GM23338 (cell line): Measurements from ENCODE around the gene STRBP. TPM values are rescaled to one million over a fixed set of nuclear protein-coding genes. Genes with fewer than 3 reads are reported as not detected.

ENCODE experiments used
- ATAC-seq: fragments of 200-7000 bp; cut with Tn5 transposase; 3 replicates; pipeline ENCODE4 v1.9.1; 2020
- DNase-seq: peaks from one replicate; pipeline ENCODE4 v3.0.0-alpha.2; 2015; ENCODE audit warnings: low spot score
- H2AFZ ChIP-seq: fragments of 200-600 bp; sonication (generic); 2 replicates; pipeline ENCODE4 v1.8.0; 2016; ENCODE audit warnings: antibody characterized with exemption, mild to moderate bottlenecking, moderate library complexity
- H3F3A ChIP-seq: fragments of 200-600 bp; sonication (generic); replicated peaks from 2 replicates; pipeline ENCODE4 v1.8.0; 2017; ENCODE audit warnings: antibody characterized with exemption, mixed run types, low read depth
- H3K27ac ChIP-seq: fragments of 200-600 bp; sonication (generic); 2 replicates; pipeline ENCODE4 v1.6.1; 2016; ENCODE audit warnings: low read depth
- H3K27me3 ChIP-seq: fragments of 200-600 bp; sonication (generic); 2 replicates; pipeline ENCODE4 v1.8.0; 2016; ENCODE audit warnings: mild to moderate bottlenecking, mixed run types, moderate library complexity; ENCODE audit not compliant: insufficient read depth
- H3K36me3 ChIP-seq: fragments of 200-600 bp; sonication (generic); 2 replicates; pipeline ENCODE4 v1.8.0; 2016; ENCODE audit warnings: mild to moderate bottlenecking; ENCODE audit not compliant: insufficient read depth
- H3K4me1 ChIP-seq: fragments of 200-600 bp; sonication (generic); 2 replicates; pipeline ENCODE4 v1.8.0; 2016; ENCODE audit warnings: mild to moderate bottlenecking, moderate library complexity; ENCODE audit not compliant: insufficient read depth
- H3K4me2 ChIP-seq: fragments of 200-600 bp; sonication (generic); 2 replicates; pipeline ENCODE4 v1.7.1; 2017; ENCODE audit warnings: mixed run types
- H3K4me3 ChIP-seq: fragments of 200-600 bp; sonication (generic); 2 replicates; pipeline ENCODE4 v1.6.1; 2016; ENCODE audit warnings: mixed run types
- H3K79me2 ChIP-seq: fragments of 200-600 bp; sonication (generic); replicated peaks from 2 replicates; pipeline ENCODE4 v1.8.0; 2017; ENCODE audit warnings: mild to moderate bottlenecking; ENCODE audit not compliant: insufficient read depth
- H3K9me2 ChIP-seq: fragments of 200-600 bp; sonication (generic); 2 replicates; pipeline ENCODE4 v1.8.0; 2017; ENCODE audit not compliant: insufficient read depth
- H4K20me1 ChIP-seq: fragments of 200-600 bp; sonication (generic); replicated peaks from 2 replicates; pipeline ENCODE4 v1.8.0; 2017; ENCODE audit warnings: mild to moderate bottlenecking; ENCODE audit not compliant: insufficient read depth
- H3K27ac Mint-ChIP-seq: 2 replicates; pipeline ENCODE4 v1.8.0; 2020; ENCODE audit warnings: inconsistent platforms, mild to moderate bottlenecking, moderate library complexity, mixed read lengths
- H3K27me3 Mint-ChIP-seq: 3 replicates; pipeline ENCODE4 v1.8.0; 2022; ENCODE audit warnings: low read depth, mild to moderate bottlenecking, moderate library complexity, mixed read lengths, inconsistent platforms; ENCODE audit not compliant: insufficient read depth, poor library complexity
- H3K36me3 Mint-ChIP-seq: 3 replicates; pipeline ENCODE4 v1.8.0; 2021; ENCODE audit warnings: low read depth, mild to moderate bottlenecking, inconsistent platforms, moderate library complexity, mixed read lengths
- H3K4me1 Mint-ChIP-seq: 3 replicates; pipeline ENCODE4 v1.8.0; 2020; ENCODE audit warnings: mild to moderate bottlenecking, inconsistent platforms, mixed read lengths
- H3K4me3 Mint-ChIP-seq: 3 replicates; pipeline ENCODE4 v1.8.0; 2021; ENCODE audit warnings: moderate library complexity, mild to moderate bottlenecking, inconsistent platforms, mixed read lengths
- H3K9me3 Mint-ChIP-seq: 3 replicates; pipeline ENCODE4 v1.8.0; 2020; ENCODE audit warnings: moderate library complexity, mild to moderate bottlenecking, inconsistent platforms, mixed read lengths
- CREB1 ChIP-seq: fragments of 250-450 bp; sonication (Bioruptor Pico); IDR thresholded peaks from 2 replicates; pipeline ENCODE4 v1.5.0; 2020; ENCODE audit warnings: low read depth, mild to moderate bottlenecking, moderate library complexity
- EZH2 ChIP-seq: fragments of 200-600 bp; sonication (generic); IDR thresholded peaks from one replicate; pipeline ENCODE4 v1.8.0; 2017; ENCODE audit warnings: antibody characterized with exemption, mild to moderate bottlenecking, low read depth; ENCODE audit not compliant: unreplicated experiment
- EZH2phosphoT487 ChIP-seq: fragments of 200-600 bp; sonication (generic); IDR thresholded peaks from one replicate; pipeline ENCODE4 v1.8.1; 2018; ENCODE audit warnings: antibody characterized with exemption; ENCODE audit not compliant: unreplicated experiment
- JUNB ChIP-seq: IDR thresholded peaks from one replicate; pipeline ENCODE4 v1.6.1; 2016; ENCODE audit warnings: antibody characterized with exemption; ENCODE audit not compliant: unreplicated experiment
- NANOG ChIP-seq: IDR thresholded peaks from 2 replicates; pipeline ENCODE4 v1.6.1; 2016; ENCODE audit warnings: antibody characterized with exemption, borderline replicate concordance
- POLR2AphosphoS5 ChIP-seq: IDR thresholded peaks from 2 replicates; pipeline ENCODE4 v1.6.1; 2016; ENCODE audit warnings: antibody characterized with exemption, low read depth
- ZNF114 ChIP-seq: fragments of 250-450 bp; sonication (Bioruptor Pico); IDR thresholded peaks from 2 replicates; pipeline ENCODE4 v1.5.0; 2020; ENCODE audit warnings: mild to moderate bottlenecking, moderate library complexity
- ZNF331 ChIP-seq: fragments of 250-450 bp; sonication (Bioruptor Pico); IDR thresholded peaks from 2 replicates; pipeline ENCODE4 v1.5.0; 2020; ENCODE audit warnings: low read depth, mild to moderate bottlenecking, moderate library complexity
- polyA plus RNA-seq: library from polyadenylated mRNA; unstranded; fragments of >200 nt; fragmentation: Nextera tagmentation; extraction: Ambion mirVana; gene quantifications from 2 replicates; pipeline ENCODE4 v1.2.1, GENCODE V29; 2016
- total RNA-seq: library from RNA; depleted of rRNA; stranded (reverse); fragments of >200 nt; shearing (Covaris generic); gene quantifications from 2 replicates; pipeline ENCODE4 v1.2.3, GENCODE V29; 2014
- TF ChIP-seq, protein P1 (sequence below), 2 experiments: fragments of 200-600 bp in 1 of 2; sonication (generic) in 1 of 2; conservative IDR thresholded peaks; 2 replicates each; pipeline versions ENCODE4 v1.5.1 to v1.6.1; 2016 to 2017; ENCODE audit warnings: antibody characterized with exemption in 2 of 2, low read depth in 2 of 2, mild to moderate bottlenecking in 2 of 2, moderate library complexity in 1 of 2
- TF ChIP-seq, protein P2 (sequence below): IDR thresholded peaks from one replicate; pipeline ENCODE4 v1.6.1; 2018; ENCODE audit warnings: antibody characterized with exemption; ENCODE audit not compliant: unreplicated experiment
- TF ChIP-seq, protein P3 (sequence below): fragments of 250-450 bp; sonication (Bioruptor Pico); IDR thresholded peaks from 2 replicates; pipeline ENCODE4 v1.5.0; 2020; ENCODE audit warnings: mild to moderate bottlenecking, moderate library complexity

The STRBP gene
- total and polyA plus RNA-seq, 2 experiments from 2014 or later = 80.5 to 116 TPM

- TF ChIP-seq, protein P1, sequence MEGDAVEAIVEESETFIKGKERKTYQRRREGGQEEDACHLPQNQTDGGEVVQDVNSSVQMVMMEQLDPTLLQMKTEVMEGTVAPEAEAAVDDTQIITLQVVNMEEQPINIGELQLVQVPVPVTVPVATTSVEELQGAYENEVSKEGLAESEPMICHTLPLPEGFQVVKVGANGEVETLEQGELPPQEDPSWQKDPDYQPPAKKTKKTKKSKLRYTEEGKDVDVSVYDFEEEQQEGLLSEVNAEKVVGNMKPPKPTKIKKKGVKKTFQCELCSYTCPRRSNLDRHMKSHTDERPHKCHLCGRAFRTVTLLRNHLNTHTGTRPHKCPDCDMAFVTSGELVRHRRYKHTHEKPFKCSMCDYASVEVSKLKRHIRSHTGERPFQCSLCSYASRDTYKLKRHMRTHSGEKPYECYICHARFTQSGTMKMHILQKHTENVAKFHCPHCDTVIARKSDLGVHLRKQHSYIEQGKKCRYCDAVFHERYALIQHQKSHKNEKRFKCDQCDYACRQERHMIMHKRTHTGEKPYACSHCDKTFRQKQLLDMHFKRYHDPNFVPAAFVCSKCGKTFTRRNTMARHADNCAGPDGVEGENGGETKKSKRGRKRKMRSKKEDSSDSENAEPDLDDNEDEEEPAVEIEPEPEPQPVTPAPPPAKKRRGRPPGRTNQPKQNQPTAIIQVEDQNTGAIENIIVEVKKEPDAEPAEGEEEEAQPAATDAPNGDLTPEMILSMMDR (conservative IDR thresholded peaks at IDR 0.05; ENCODE audit: low read depth in 2 of 2) = no peak
These were observed 62.3 kb downstream of the STRBP start (continued) for GRCh38 chr9:123206065-123206464.

- Histone ChIP-seq H3K27ac (no peak overlapping the region; the same call in 1 of the 2 replicates), H3F3A (no peaks in the 10 kb centered on the region), H3K4me3 (no peak overlapping the region), H3K27me3 (no peaks in the 10 kb centered on the region), H3K9me2 (no peaks in the 10 kb centered on the region), H3K4me2 (no peak overlapping the region), H3K79me2 (peaks cover 38% of the 10 kb centered on the region), H3K36me3 (no peaks in the 10 kb centered on the region), H4K20me1 (peaks cover 7% of the 10 kb centered on the region; the same call in 1 of the 2 replicates), H2AFZ (no peak overlapping the region), H3K4me1 (no peaks in the 10 kb centered on the region)
- Mint-ChIP-seq H3K4me1 (no peaks in the 10 kb centered on the region), H3K4me3 (no peak overlapping the region), H3K36me3 (peaks cover 19% of the 10 kb centered on the region; the same call in 2 of the 3 replicates), H3K9me3 (no peaks in the 10 kb centered on the region; the same call in 2 of the 3 replicates), H3K27ac (no peak overlapping the region), H3K27me3 (peaks cover 6% of the 10 kb centered on the region)
- no peak for DNase-seq
- ATAC-seq = no peak
- TF ChIP-seq, protein P2, sequence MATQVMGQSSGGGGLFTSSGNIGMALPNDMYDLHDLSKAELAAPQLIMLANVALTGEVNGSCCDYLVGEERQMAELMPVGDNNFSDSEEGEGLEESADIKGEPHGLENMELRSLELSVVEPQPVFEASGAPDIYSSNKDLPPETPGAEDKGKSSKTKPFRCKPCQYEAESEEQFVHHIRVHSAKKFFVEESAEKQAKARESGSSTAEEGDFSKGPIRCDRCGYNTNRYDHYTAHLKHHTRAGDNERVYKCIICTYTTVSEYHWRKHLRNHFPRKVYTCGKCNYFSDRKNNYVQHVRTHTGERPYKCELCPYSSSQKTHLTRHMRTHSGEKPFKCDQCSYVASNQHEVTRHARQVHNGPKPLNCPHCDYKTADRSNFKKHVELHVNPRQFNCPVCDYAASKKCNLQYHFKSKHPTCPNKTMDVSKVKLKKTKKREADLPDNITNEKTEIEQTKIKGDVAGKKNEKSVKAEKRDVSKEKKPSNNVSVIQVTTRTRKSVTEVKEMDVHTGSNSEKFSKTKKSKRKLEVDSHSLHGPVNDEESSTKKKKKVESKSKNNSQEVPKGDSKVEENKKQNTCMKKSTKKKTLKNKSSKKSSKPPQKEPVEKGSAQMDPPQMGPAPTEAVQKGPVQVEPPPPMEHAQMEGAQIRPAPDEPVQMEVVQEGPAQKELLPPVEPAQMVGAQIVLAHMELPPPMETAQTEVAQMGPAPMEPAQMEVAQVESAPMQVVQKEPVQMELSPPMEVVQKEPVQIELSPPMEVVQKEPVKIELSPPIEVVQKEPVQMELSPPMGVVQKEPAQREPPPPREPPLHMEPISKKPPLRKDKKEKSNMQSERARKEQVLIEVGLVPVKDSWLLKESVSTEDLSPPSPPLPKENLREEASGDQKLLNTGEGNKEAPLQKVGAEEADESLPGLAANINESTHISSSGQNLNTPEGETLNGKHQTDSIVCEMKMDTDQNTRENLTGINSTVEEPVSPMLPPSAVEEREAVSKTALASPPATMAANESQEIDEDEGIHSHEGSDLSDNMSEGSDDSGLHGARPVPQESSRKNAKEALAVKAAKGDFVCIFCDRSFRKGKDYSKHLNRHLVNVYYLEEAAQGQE = no peak
- TF ChIP-seq ZNF114 (no peak), JUNB (no peak), EZH2phosphoT487 (no peak), ZNF331 (CRISPR knock-in tag) (no peak), POLR2AphosphoS5 (no peak), CREB1 (CRISPR knock-in tag) (no peak), NANOG (no peak), EZH2 (no peak)
- TF ChIP-seq, protein P1 (conservative IDR thresholded peaks at IDR 0.05; ENCODE audit: low read depth in 2 of 2) = no peak
- TF ChIP-seq, protein P3, sequence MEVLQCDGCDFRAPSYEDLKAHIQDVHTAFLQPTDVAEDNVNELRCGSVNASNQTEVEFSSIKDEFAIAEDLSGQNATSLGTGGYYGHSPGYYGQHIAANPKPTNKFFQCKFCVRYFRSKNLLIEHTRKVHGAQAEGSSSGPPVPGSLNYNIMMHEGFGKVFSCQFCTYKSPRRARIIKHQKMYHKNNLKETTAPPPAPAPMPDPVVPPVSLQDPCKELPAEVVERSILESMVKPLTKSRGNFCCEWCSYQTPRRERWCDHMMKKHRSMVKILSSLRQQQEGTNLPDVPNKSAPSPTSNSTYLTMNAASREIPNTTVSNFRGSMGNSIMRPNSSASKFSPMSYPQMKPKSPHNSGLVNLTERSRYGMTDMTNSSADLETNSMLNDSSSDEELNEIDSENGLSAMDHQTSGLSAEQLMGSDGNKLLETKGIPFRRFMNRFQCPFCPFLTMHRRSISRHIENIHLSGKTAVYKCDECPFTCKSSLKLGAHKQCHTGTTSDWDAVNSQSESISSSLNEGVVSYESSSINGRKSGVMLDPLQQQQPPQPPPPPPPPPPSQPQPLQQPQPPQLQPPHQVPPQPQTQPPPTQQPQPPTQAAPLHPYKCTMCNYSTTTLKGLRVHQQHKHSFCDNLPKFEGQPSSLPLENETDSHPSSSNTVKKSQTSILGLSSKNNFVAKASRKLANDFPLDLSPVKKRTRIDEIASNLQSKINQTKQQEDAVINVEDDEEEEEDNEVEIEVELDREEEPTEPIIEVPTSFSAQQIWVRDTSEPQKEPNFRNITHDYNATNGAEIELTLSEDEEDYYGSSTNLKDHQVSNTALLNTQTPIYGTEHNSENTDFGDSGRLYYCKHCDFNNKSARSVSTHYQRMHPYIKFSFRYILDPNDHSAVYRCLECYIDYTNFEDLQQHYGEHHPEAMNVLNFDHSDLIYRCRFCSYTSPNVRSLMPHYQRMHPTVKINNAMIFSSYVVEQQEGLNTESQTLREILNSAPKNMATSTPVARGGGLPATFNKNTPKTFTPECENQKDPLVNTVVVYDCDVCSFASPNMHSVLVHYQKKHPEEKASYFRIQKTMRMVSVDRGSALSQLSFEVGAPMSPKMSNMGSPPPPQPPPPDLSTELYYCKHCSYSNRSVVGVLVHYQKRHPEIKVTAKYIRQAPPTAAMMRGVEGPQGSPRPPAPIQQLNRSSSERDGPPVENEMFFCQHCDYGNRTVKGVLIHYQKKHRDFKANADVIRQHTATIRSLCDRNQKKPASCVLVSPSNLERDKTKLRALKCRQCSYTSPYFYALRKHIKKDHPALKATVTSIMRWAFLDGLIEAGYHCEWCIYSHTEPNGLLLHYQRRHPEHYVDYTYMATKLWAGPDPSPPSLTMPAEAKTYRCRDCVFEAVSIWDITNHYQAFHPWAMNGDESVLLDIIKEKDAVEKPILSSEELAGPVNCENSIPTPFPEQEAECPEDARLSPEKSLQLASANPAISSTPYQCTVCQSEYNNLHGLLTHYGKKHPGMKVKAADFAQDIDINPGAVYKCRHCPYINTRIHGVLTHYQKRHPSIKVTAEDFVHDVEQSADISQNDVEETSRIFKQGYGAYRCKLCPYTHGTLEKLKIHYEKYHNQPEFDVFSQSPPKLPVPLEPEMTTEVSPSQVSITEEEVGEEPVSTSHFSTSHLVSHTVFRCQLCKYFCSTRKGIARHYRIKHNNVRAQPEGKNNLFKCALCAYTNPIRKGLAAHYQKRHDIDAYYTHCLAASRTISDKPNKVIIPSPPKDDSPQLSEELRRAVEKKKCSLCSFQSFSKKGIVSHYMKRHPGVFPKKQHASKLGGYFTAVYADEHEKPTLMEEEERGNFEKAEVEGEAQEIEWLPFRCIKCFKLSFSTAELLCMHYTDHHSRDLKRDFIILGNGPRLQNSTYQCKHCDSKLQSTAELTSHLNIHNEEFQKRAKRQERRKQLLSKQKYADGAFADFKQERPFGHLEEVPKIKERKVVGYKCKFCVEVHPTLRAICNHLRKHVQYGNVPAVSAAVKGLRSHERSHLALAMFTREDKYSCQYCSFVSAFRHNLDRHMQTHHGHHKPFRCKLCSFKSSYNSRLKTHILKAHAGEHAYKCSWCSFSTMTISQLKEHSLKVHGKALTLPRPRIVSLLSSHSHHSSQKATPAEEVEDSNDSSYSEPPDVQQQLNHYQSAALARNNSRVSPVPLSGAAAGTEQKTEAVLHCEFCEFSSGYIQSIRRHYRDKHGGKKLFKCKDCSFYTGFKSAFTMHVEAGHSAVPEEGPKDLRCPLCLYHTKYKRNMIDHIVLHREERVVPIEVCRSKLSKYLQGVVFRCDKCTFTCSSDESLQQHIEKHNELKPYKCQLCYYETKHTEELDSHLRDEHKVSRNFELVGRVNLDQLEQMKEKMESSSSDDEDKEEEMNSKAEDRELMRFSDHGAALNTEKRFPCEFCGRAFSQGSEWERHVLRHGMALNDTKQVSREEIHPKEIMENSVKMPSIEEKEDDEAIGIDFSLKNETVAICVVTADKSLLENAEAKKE = no peak
These were observed 67.3 kb downstream of the STRBP start for GRCh38 chr9:123201083-123201482.
